T47D (cell line): ENCODE measurements around the gene ZYG11A.
"Not testable (repeated sequence)": the region's sequence is repeated elsewhere in the genome, so short reads cannot be mapped to it uniquely, and the experiment has no call there.

Experiments used
- DNase-seq, 2 experiments: peaks; one replicate each; pipeline versions ENCODE4 v3.0.0 to v3.0.0-alpha.2; 2011 to 2012; ENCODE audit warnings: low read depth in 1 of 2, low spot score in 1 of 2
- JUND ChIP-seq: IDR thresholded peaks from 2 replicates; pipeline ENCODE4 v1.6.1; 2012; ENCODE audit warnings: low read depth
- in situ Hi-C: cut with HindIII; loops from 2 replicates; pipeline ENCODE4 v1.10.0; 2016; ENCODE audit warnings: low sequenced_read_pairs, low pct_unique_long_range_greater_than_20kb

ZYG11A gene

DNA sequence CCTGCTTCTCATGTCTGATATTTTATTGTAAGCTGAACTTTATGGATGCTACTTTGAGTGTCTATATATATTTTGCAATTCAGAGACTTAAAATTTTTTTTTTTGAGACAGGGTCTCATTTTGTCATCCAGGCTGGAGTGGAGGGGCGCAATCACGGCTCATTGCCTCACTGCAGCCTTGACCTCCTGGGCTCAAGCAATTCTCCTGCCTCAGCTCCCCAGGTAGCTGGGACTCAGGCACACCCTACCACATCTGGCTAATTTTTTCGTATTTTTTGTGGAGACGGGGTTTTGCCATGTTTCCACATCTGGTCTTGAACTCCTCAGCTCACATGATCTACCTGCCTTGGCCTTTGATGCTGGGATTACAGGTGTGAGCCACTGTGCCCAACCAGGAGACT lies 8.4 kb downstream of the ZYG11A start:
- in situ Hi-C loops = no loop called here
- DNase-seq = no peak
- TF ChIP-seq JUND = no peak

DNA sequence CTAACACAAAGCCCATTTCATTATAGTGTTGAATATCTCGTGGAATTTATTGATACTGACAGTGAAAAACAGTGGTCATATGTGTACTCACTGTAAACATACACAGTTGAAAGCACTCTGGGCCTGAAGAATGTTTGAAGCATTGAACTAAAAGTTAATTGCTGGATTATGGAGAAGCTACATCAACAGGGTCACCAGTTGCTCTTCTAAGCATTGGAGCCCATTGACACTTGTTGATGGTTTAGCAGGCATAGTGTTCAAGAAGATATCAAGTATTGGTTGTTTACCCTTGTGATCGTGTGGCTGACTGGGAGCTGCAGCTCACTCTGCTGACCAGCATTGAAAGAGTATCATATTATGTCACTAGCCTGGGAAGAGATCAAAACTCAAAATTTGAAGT lies 10.3 kb downstream of the ZYG11A start:
- no peak for TF ChIP-seq JUND
- in situ Hi-C loops = no loop called here
- DNase-seq = no peak

DNA sequence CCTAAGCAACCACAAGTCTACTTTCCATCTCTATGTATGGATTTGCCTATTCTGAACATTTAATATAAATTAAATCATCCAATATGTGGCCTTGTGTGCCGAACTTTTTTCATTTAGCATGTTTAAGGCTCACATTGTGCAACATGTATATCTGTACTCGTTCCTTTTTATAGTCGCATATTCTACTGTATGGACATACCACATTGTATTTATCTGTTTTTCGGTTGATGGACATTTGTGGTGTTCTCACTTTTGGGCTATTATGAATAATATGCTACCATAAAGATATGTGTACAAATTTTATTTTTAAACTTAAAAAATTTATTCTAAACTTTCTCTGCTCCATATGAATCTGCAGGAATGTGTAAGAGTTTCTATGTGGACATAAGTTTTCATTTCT lies 13.0 kb downstream of the ZYG11A start:
- no peak for DNase-seq
- in situ Hi-C loops = no loop called here
- no peak for TF ChIP-seq JUND

DNA sequence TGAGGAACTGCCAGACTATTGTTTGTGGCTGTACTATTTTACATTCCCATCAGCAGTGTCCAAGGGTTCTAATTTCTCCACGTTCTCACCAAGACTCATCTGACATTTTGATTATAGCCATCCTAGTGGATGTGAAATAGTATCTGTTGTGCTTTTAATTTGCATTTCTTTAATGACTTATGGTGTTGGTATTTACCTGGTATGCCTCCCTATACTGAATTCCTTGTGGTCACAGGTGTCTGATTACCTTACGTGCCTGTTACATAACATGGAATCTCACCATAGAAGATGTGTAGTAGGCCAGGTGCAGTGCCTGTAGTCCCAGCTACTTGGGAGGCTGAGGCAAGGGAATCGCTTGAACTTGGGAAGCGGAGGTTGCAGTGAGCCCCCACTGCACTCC lies 13.5 kb downstream of the ZYG11A start:
- in situ Hi-C loops = no loop called here
- no peak for TF ChIP-seq JUND
- peak in 1 of 2 experiments; percentile 19 for DNase-seq

DNA sequence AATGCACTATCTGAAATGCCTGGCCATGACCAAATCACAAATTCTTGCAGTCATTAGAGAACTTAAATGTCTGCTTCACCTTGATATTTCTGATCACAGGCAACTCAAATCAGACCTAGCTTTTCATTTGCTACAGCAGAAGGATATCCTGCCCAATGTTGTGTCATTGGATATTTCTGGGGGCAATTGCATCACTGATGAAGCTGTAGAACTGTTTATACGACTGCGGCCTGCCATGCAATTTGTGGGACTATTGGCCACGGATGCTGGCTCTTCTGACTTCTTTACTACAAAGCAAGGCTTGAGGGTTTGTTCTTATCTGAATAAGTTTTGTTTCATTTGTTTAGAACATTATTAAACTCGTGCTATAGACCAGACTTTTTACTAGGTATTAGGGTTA lies 14.9 kb downstream of the ZYG11A start:
- in situ Hi-C loops = no loop called here
- no peak for TF ChIP-seq JUND
- DNase-seq = no peak

DNA sequence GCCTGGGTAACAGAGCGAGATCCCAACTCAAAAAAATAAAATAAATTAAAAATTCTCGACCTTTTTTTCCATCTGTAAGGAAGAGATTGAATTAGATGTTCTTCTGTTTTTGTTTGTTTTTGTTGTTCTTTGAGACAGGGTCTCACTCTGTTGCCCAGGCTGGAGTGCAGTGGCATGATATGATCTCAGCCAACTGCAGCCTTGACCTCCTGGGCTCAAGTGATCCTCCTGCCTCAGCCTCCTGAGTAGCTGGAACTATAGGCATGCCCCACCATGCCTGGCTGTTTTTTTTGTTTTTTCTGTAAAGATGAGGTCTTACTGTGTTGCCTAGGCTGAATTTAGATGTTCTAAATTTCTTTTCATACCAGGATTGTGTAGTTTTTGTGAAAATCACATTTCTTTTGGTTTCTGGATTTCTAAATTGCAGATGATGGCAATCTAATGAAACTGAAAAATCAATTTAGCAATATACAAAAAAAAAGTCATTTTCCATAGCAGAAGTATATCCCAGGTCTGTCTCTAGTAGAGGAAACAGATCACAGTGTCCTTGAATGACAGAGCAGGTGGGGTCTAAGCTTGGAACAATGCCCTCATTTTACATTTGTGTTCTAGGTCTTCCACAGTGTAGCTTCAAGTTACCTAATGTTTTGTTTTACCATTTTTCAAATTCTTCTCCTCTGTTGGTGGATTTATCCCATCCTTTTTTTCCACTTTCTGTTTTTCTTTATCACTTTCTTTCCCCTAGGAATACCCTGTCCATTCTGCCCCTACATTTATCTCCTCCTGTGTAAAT lies 20.3 kb downstream of the ZYG11A start:
- in situ Hi-C loops = no loop called here
- TF ChIP-seq JUND = no peak
- DNase-seq = no peak

DNA sequence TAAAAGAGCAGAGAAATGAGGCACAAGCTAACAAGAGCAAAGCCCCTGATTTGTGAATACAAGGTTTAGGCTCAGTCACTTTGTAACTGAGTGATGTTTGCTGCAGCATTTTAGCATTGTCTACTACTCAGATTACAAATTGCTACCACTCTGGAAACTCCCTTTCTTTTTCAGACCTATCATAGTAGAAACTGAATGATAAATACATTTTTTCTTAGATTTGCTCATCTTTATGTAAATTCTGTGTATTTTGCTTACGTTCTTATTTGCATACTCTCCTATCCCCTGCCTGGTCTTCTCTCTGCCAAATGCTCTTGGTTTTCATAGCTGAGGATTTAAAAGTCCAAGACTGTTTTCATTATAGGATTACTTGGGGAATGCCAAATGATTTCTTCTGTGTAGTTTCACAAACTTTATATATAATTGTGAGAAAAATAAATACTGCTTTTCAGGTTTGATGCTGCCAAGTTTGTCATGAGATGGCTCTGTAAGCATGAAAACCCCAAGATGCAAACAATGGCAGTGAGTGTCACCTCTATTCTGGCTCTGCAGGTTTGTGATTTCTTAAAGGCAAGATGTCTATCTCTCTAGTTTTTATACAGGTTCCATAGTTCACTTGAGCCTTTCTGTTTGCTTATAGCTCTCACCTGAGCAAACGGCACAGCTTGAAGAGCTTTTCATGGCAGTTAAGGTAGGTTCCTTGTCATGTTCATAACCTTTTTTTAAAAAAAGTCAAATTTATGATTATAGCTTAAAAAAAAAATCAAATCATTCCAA lies 24.7 kb downstream of the ZYG11A start:
- no peak for TF ChIP-seq JUND
- DNase-seq = peak; percentile 43 to 95
- in situ Hi-C loops = no loop called here

DNA sequence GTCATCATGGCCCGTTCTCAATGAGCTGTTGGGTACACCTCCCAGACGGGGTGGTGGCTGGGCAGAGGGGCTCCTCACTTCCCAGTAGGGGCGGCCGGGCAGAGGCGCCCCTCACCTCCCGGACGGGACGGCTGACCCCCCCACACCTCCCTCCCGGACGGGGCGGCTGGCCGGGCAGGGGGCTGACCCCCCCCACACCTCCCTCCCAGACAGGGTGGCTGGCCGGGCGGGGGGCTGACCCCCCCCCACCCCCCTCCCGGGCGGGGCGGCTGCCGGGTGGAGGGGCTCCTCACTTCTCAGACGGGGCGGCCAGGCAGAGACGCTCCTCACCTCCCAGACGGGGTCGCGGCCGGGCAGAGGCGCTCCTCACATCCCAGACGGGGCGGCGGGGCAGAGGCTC lies 27.2 kb downstream of the ZYG11A start:
- DNase-seq, in situ Hi-C loops: not testable (repeated sequence)

DNA sequence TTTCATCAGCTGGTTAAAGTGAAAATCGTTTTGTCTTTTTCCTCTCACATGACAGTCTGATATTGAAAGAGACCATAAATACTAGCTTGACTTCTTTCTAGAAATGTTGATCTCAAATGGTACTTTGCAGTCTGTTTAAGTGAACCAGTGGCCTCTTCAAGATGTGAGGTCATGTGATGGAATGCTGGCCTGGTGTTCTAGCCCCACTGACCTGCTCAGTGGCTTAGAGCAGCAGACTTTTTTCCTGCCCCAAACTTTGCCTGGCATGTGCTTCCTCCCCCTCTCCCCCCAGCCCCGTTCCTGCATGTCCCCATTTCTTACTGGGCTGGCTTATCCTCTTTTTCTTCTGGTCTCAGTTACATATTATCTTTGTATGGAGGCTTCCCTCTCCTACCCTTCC lies 34.3 kb downstream of the ZYG11A start:
- no peak for TF ChIP-seq JUND
- no peak for DNase-seq
- in situ Hi-C loops = no loop called here

DNA sequence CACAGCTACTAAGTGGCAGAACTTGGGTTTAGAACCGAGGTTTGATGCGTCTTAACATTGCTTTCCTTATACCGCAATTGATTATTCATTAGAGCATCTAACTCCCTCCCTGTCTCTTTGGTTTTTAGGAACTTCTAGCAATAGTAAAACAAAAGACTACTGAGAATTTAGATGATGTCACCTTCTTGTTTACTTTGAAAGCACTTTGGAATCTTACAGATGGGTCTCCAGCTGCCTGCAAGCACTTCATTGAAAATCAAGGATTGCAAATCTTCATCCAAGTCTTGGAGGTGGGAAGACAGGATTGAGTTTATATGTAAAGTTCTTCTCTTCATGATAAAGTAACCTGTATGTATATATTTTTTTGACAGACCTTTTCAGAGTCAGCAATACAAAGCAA lies 35.0 kb downstream of the ZYG11A start:
- in situ Hi-C loops = no loop called here
- no peak for DNase-seq
- no peak for TF ChIP-seq JUND

DNA sequence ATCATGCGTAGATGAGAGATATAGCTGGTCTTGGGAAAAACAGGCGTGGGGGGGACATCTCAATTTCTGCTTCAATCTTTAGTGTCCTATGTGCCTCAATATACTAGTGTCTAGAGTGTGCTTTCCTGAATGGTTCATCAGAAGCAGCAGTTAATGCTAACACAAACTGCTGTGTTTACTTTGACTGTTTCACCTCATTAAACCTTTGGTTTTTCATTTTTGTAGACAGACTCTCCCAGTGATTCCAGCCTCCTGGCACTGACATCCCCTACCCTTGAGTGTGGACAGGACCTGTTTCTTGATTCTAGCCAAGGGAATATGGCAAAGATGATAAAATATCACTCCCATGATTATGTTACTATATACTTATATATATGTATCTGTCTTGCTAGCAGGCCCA lies 37.6 kb downstream of the ZYG11A start:
- no peak for TF ChIP-seq JUND
- no peak for DNase-seq
- in situ Hi-C loops = no loop called here

DNA sequence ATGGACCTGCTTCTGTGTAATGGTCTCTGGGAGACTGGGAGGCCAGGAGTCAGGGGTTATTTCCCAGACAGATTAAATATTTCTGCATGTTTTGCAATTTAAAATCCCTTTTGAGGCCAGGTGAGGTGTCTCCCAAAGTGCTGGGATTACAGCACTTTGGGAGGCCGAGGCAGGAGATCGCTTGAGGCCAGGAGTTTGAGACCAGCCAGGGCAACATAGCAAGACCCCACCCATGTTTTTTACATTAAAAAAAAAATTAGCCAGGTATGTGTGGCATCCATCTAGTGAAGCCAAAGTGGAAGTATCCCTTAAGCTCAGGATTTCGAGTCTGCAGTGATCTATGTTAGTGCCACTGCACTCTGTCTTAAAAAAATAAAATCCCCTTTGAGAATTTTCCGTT lies 44.9 kb downstream of the ZYG11A start:
- DNase-seq = no peak
- no peak for TF ChIP-seq JUND
- in situ Hi-C loops = no loop called here

DNA sequence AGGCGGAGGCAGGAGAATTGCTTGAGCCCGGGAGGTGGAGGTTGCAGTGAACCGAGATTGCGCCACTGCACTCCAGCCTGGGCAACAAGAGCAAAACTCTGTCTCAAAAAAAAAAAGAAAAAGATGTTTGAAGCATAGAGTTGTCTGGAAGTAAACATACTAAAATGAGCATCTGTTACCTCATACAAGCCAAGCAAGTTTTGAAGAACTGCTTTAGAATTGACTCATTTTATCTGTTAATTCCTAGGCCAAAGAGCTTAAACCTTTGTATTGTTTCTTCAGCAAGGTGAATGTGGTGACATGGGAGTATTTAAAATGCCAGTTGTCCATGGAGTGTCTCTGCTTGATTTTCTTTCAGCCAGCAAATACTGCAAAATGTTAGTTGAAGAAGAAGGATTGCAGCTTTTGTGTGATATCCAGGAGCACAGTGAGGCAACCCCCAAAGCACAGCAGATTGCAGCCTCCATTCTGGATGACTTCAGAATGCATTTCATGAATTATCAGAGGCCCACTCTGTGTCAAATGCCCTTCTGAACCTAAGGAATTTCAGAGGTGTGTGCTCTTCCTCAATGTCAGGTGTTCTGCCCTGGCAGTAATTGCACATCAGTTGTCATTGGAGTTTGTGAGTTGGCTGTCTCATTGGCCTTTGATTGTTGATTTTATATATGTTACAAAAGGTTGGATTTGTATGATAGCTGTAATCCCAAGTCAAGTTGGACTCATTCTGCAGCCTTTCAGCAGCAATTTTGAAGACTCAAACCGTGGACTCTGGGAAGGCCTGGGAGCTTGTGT lies 50.1 kb downstream of the ZYG11A start:
- in situ Hi-C loops = no loop called here
- TF ChIP-seq JUND = no peak
- no peak for DNase-seq
